ENCODE measurements around the gene CISTR. TPM values are rescaled to one million over a fixed set of nuclear protein-coding genes. Genes with fewer than 3 reads are reported as not detected.
A peak's percentile ranks its signal among the peaks of the same experiment; 100 is the strongest.

The CISTR gene
- total and polyA plus RNA-seq, 2 donors (not counting 1 experiment from before 2014, with no cell fraction given): not detected

DNA sequence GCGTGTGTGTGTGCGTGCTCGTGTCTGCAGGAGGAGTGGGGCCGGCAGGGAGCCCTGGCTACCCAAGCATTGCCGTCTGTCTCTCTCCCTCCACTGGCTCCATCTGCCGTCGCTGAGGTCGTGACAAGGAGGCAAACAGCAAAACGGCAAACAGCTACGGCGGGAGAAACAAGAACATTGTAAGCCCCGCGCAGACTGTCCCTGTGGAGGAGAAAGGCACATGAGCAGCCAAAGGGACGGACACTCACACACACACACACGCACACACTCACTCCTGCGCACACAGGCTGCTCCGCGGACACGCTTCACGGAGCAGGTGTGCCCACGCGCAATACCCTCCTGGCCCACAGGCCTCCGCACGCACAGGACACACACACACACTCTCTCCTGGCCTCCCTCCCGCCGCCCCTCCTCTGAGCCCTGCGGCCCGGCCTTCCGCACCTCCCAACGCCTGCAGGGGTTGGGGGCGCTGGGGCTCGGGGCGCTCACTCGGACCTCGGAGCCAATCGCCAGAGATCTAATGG lies 905 bp downstream of the CISTR start:
- TF ChIP-seq, protein P1, sequence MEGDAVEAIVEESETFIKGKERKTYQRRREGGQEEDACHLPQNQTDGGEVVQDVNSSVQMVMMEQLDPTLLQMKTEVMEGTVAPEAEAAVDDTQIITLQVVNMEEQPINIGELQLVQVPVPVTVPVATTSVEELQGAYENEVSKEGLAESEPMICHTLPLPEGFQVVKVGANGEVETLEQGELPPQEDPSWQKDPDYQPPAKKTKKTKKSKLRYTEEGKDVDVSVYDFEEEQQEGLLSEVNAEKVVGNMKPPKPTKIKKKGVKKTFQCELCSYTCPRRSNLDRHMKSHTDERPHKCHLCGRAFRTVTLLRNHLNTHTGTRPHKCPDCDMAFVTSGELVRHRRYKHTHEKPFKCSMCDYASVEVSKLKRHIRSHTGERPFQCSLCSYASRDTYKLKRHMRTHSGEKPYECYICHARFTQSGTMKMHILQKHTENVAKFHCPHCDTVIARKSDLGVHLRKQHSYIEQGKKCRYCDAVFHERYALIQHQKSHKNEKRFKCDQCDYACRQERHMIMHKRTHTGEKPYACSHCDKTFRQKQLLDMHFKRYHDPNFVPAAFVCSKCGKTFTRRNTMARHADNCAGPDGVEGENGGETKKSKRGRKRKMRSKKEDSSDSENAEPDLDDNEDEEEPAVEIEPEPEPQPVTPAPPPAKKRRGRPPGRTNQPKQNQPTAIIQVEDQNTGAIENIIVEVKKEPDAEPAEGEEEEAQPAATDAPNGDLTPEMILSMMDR (conservative IDR thresholded peaks at IDR 0.05 in 1 of 2, IDR thresholded peaks at IDR 0.05 in 1 of 2; ENCODE audit: low read depth in 1 of 2, low read length in 2 of 2): no peak
- TF ChIP-seq EZH2 (IDR thresholded peaks at IDR 0.05; ENCODE audit: low read length, missing control alignments): peak; percentile 99
- H2AFZ ChIP-seq (ENCODE audit: low read length): peak overlapping the region; percentile 35
- peak overlapping the region; percentile 76 for H3K4me2 ChIP-seq (ENCODE audit: extremely low read depth, insufficient read depth, low read length)
- H4K20me1 ChIP-seq (ENCODE audit: control insufficient read depth, extremely low read depth, insufficient read depth, low read length): no peaks in the 10 kb centered on the region
- DNase-seq (ENCODE audit: low read depth in 2 of 2): peak in 1 of 2 donors; percentile 23
- peaks cover 82% of the 10 kb centered on the region for H3K27me3 ChIP-seq (ENCODE audit: control insufficient read depth, insufficient read depth, low read length)
- no peaks in the 10 kb centered on the region for H3K36me3 ChIP-seq (ENCODE audit: control insufficient read depth, insufficient read depth, low read length)
- no peak overlapping the region for H3K27ac ChIP-seq (ENCODE audit: insufficient read depth, low read length)
- H3K9me3 ChIP-seq (ENCODE audit: control insufficient read depth, insufficient read depth, low read depth, low read length): no peaks in the 10 kb centered on the region
- H3K4me3 ChIP-seq (replicated peaks in 1 of 4; ENCODE audit: control extremely low read depth in 1 of 4, insufficient read depth in 1 of 4, low read depth in 3 of 4, low read length in 4 of 4): peak overlapping the region in 2 of 4 experiments; percentile 31 to 50
- no peaks in the 10 kb centered on the region for H3K79me2 ChIP-seq (ENCODE audit: control insufficient read depth, insufficient read depth, low read length)
- H3K4me1 ChIP-seq (ENCODE audit: control insufficient read depth, extremely low read depth, insufficient read depth, low read length): peaks cover 5% of the 10 kb centered on the region
- H3K9ac ChIP-seq (ENCODE audit: insufficient read depth, low read length): no peak overlapping the region

DNA sequence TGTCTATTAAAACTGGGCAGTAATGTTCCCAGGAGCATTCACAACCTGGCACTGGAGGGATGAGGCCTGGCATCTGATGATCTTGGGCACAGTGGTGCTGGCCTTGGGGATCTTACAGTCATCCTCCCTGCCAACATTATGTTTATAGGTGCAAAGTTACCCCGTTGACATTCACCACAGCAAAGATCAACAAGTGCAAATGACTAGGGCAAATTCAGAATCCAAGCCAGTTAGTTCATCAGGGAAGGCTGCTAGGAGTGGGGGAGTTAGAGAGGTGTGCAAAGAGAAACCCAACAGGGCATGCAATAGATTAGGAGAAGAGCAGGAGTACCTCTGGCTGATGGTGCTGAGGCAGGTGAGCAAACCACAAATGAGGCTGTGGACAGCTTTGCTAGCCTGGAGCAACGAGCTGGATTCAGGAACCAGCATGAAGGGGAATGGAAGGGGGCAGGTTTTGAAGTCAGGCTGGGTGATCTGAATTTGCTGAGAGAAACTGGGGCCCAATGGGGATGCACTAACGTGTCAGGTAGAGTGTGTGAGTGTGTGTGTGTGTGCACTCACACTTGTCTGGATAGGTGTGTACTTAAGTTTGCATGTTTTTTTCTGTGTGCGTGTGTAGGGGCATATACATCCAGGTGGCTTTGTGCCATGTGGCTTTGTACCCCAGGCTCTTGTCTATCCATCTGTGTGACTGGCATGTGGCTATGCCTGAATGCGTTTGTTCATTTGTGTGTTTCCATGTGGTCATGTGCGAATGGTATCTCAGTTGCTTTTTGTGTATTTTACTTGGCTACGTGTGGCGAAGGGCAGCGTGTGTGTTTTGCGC lies 1.6 kb downstream of the CISTR start:
- DNase-seq (ENCODE audit: low read depth in 2 of 2): no peak
- Histone ChIP-seq H3K4me2 (ENCODE audit: extremely low read depth, insufficient read depth, low read length) (peak overlapping the region; percentile 76), H3K9ac (ENCODE audit: insufficient read depth, low read length) (no peak overlapping the region), H3K4me1 (ENCODE audit: control insufficient read depth, extremely low read depth, insufficient read depth, low read length) (peaks cover 5% of the 10 kb centered on the region), H3K4me3 (replicated peaks in 1 of 4; ENCODE audit: control extremely low read depth in 1 of 4, insufficient read depth in 1 of 4, low read depth in 3 of 4, low read length in 4 of 4) (no peak overlapping the region), H3K79me2 (ENCODE audit: control insufficient read depth, insufficient read depth, low read length) (no peaks in the 10 kb centered on the region), H2AFZ (ENCODE audit: low read length) (no peak overlapping the region), H3K27ac (ENCODE audit: insufficient read depth, low read length) (no peak overlapping the region), H3K27me3 (ENCODE audit: control insufficient read depth, insufficient read depth, low read length) (peaks cover 79% of the 10 kb centered on the region), H3K36me3 (ENCODE audit: control insufficient read depth, insufficient read depth, low read length) (no peaks in the 10 kb centered on the region), H3K9me3 (ENCODE audit: control insufficient read depth, insufficient read depth, low read depth, low read length) (no peaks in the 10 kb centered on the region), H4K20me1 (ENCODE audit: control insufficient read depth, extremely low read depth, insufficient read depth, low read length) (no peaks in the 10 kb centered on the region)
- no peak for TF ChIP-seq EZH2 (IDR thresholded peaks at IDR 0.05; ENCODE audit: low read length, missing control alignments)
- TF ChIP-seq, protein P1 (conservative IDR thresholded peaks at IDR 0.05 in 1 of 2, IDR thresholded peaks at IDR 0.05 in 1 of 2; ENCODE audit: low read depth in 1 of 2, low read length in 2 of 2): no peak

GRCh38 chr12:53748072-53748840 lies 3.5 kb downstream of the CISTR start:
- Histone ChIP-seq H3K9ac (ENCODE audit: insufficient read depth, low read length) (no peak overlapping the region), H2AFZ (ENCODE audit: low read length) (no peak overlapping the region), H4K20me1 (ENCODE audit: control insufficient read depth, extremely low read depth, insufficient read depth, low read length) (no peaks in the 10 kb centered on the region), H3K4me2 (ENCODE audit: extremely low read depth, insufficient read depth, low read length) (no peak overlapping the region), H3K4me1 (ENCODE audit: control insufficient read depth, extremely low read depth, insufficient read depth, low read length) (peaks cover 5% of the 10 kb centered on the region), H3K36me3 (ENCODE audit: control insufficient read depth, insufficient read depth, low read length) (no peaks in the 10 kb centered on the region), H3K9me3 (ENCODE audit: control insufficient read depth, insufficient read depth, low read depth, low read length) (no peaks in the 10 kb centered on the region), H3K27me3 (ENCODE audit: control insufficient read depth, insufficient read depth, low read length) (peaks cover 72% of the 10 kb centered on the region), H3K4me3 (replicated peaks in 1 of 4; ENCODE audit: control extremely low read depth in 1 of 4, insufficient read depth in 1 of 4, low read depth in 3 of 4, low read length in 4 of 4) (no peak overlapping the region), H3K79me2 (ENCODE audit: control insufficient read depth, insufficient read depth, low read length) (no peaks in the 10 kb centered on the region), H3K27ac (ENCODE audit: insufficient read depth, low read length) (no peak overlapping the region)
- DNase-seq (ENCODE audit: low read depth in 2 of 2): no peak
- no peak for TF ChIP-seq EZH2 (IDR thresholded peaks at IDR 0.05; ENCODE audit: low read length, missing control alignments)
- TF ChIP-seq, protein P1 (conservative IDR thresholded peaks at IDR 0.05 in 1 of 2, IDR thresholded peaks at IDR 0.05 in 1 of 2; ENCODE audit: low read depth in 1 of 2, low read length in 2 of 2): no peak

Data from fibroblast of lung (primary cell).